ENCODE data around the gene USP3.
"Not testable (repeated sequence)": the region's sequence is repeated elsewhere in the genome, so short reads cannot be mapped to it uniquely, and the experiment has no call there.

USP3 gene

DNA sequence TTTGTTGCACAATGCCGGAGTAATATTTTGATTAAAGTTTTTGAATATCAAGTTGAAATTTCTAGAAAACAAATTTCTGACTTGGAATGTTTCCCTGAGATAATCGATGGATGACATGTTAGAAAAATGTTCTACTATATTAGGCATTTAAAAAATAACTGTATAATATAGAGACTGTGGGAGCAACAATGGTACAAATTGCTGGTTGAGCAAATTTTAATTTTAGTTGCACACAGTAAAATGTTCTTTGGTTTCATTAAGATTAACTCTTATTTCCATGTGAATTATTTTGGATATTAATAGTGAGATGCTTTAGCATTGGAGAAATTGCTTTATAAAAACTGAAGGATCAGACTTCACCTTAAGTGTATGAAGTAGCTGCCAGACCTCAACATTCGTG is 9.3 kb downstream of the USP3 start:
- DNase-seq (ENCODE audit: low spot score), result no peak

DNA sequence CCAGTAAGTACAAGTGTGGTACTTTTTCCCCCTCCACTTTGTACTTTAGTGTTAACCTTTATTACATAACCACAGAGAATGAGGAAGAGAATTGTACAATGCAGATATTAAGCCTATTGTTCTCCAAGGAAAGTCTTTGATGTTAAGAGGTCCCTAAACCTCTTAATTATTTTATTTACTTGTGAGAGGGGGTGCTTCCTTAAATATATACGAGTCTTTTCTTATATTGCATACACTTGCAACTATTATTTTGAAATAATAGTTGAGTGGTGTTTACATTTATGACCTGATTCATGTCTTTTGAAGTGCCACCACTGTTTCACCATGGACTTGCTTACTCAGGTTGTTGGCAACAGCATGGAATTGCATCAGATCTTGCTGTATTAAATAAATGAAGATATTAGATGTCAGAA is 10.1 kb downstream of the USP3 start:
- no peak for DNase-seq (ENCODE audit: low spot score)

DNA sequence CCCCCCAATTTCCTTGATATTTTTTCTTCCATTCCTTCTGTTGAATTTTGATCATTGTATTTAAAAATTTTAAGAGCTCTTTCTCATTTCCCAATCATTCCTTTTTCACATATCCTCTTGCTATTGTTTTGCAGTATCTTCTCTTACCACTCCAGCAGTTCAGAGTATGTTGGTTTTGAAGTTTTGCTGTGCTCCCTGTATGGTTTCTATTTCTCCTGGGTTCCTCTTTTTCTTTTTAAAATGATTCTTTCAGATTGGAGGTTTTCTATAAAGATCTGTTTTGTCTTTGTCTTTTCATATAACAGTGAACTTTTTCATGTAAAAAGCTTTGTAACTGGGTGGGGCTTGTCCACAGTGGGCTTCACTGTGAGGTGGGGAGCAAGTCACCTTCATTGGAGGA is 12.8 kb downstream of the USP3 start:
- DNase-seq (ENCODE audit: low spot score), result no peak

DNA sequence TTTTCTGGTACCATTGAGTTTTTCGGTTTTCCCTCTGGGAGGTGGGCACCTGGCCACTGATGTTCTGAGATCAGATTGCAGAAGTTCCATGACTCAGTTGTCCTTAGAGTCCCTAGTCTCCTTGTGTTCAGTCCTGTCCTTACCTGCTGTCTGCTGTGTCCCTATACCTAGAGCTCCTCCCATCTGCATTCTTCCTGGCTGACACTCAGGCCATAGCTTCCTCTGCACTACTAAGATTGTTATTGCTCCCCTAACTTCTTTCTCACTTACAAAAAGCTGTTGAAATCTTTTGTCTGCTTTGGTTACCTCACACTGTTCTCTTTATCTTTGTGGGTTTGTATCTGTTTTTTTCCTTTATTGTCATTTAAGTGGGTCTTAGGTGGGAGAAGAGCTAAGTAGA is 13.2 kb downstream of the USP3 start:
- no peak for DNase-seq (ENCODE audit: low spot score)

DNA sequence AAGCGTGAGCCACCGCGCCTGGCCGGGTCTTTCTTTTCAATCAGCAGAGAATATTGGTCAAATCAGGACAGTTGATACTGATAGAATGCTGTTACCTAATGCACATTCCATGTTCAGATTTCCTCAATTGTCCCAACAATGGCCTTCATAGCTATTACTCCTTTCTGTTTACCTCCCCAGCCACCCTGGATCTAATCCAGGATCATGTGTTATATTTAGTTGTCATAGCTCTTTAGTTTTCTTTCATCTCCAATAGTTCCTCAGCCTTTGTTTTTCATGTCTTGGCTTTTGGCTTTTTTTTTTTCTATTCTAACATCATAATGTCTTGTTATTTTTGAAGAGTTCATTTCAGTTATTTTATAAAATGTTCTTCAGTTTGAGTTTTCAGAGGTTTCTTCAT is 14.6 kb downstream of the USP3 start:
- no peak for DNase-seq (ENCODE audit: low spot score)

DNA sequence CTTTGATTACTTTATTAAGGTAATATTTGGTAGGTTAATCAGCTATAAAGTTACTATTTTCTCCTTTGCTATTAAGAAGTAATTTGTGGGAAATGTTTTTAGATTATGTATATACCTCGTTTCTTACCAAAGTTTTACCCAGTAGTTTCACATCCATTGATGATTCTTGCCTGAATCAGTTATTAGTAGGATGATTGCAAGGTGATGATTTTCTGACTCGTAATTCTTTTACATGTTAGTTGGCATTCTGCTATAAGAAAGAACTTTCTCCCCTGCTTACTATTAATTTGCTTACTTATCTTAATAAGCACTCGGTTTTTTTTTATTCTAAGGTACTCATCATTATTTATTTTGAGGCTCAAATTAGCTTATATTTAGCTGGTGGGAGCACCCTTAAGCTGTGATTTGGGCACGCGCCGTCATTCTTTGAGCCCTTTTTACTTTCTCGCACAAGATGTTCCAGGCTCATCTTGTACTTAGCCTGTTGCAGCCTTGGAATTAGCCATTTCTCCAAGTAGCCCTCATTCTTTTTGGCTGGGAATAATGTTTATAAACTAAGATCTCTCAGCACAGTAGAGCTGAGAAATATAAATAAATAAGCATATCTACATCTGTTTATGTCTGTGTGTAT is 15.3 kb downstream of the USP3 start:
- no peak for DNase-seq (ENCODE audit: low spot score)

DNA sequence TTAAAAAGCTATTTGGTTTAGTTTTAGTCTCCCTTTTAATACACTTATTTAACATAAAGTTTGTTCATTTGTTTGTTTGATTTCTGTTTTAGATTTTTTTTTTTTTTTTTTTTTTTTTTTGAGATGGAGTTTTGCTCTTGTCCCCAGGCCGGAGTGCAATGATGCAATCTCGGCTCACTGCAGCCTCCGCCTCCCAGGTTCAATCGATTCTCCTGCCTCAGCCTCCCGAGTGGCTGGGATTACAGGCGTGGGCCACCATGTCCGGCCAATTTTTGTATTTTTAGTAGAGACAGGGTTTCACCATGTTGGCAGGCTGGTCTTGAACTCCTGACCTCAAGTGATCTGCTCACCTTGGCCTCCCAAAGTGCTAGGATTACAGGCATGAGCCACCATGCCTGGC is 16.1 kb downstream of the USP3 start:
- not testable (repeated sequence) for DNase-seq (ENCODE audit: low spot score)

DNA sequence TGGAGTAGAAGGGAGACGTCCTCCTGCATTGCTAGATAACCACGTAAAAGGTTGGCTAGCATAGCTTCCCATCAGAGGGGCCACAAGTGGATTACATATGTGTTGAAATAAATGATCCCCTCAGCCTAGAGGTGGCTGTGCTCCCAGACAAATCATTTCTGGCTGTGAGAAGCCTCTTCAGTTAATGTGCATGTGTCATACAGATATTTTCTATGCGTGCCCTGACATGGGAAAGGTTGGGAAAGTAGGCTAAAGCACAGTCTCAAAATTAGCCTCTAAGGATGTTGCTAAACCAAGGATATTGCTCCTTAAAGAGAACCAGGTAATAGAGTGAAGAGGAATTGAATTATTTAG is 17.8 kb downstream of the USP3 start:
- no peak for DNase-seq (ENCODE audit: low spot score)

DNA sequence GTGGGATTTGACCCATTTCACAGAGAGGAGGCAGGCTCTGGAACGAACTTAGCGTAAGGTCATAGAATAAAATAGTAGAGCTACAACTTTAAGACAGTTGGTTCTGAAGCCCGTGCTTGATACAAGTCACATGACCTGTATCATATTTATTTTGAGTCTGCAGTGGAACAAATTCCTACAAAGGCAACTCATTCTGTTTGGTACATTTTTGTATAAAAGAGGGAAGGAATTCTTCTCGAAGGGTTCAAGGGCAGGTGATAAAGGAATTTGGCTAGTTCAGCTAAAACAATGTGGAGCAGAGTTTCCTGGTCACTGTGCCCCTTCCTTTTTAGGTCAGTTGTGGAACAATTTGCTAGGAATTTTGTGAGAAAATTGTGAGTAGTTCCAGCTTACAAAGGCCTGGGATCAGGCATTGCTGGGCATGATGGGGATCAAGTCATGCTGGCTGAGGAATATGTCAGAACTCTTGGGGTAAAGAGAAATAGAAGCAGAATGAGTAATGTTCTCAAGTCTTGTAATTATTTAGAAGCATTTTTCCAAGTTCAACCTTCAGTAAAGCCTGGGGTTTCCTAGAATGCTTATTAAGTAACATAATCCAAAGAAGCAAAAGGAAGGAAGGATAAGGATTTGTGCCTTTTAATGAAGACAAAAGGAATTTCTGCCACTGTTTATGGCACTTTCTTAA is 19.1 kb downstream of the USP3 start:
- DNase-seq (ENCODE audit: low spot score), result no peak

DNA sequence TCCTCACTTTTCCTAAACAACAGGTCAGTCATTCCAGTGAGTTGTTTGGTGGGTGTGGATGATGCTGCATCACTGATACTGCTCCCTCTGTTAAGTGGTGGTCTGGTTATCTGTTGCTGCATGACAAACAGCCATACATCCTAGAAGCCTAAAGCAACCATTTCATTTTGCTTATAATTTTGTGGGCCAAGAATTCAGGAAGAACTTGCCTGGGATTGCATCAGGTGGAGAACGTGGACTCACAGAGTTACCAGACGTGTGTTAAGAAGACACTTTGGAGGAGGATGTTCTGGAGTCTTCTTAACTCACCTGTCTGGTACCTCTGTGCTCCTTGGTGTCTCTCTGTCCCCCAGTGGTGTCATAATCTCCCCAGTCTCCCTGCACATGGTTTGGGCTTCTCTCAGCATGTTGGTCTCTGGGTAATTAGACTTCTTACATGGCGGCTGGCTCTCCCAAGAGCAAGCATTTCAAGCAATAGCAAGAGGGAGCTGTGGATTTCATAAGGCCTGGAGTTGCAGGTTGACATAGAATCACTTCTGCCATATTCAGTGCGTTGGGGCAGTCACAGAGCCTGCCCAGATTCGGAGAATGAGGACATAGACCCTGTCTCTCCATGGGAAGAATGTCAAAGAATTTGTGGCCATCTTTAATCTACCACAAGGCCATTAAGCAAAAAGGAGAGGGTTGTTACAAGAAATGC is 20.1 kb downstream of the USP3 start:
- no peak for DNase-seq (ENCODE audit: low spot score)

DNA sequence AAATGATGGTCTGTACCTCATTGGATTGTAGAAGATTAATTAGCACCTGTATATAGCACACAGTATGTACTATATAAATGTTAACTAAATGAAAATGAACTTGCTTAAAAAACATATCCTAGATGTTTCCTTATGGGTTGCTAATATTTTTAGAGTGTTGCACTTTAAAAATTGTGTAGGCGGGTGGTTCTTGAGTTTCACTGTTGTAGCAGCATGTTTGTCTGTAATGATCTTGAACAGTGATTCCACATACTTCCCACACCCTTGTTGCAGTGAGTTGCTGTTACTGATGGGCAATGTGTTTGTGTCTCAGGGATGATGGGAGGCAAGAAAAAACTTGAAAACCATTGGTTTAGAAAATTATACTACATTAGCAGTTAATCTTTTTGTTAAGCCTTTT is 22.0 kb downstream of the USP3 start:
- no peak for DNase-seq (ENCODE audit: low spot score)

DNA sequence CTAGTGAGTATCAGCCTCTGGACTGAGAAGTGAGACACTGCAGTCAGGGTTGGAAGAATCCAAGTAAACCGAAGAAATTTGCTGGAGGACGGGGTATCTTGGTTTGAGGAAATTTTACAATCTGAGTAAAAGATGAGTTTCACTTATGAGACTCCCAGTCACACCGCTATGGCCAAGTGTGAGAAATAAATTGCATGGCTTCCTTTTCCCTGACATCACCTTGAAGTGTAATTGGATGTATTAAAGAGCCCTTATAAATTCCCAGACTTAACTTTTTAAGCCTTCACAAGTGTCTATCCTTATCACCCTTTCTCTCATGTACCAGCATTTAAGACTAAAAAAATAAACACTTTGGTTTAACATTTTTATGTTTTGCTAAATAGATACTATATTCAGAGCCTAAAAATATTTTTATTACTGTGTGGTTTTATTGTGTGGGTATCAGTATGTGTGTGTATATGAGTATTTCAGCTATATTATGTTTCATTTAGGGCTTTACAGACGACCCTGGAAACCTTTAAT is 23.8 kb downstream of the USP3 start:
- no peak for DNase-seq (ENCODE audit: low spot score)

DNA sequence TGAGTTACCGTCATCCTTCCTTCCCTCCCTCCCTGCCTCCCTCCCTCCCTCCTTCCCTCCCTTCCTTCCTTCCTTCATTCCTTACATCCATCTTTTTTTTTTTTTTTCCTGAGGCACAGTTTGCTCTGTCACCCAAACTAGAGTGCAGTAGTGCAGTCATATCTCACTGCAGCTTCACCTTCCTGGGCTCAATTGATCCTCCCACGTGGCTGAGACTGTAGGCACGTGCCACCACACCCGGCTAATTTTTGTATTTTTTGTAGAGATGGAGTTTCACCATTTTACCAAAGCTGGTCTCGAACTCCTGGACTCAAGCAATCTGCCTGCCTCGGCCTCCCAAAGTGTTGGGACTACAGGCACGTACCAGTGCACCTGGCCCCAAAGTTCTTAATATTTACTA is 25.8 kb downstream of the USP3 start:
- no peak for DNase-seq (ENCODE audit: low spot score)

DNA sequence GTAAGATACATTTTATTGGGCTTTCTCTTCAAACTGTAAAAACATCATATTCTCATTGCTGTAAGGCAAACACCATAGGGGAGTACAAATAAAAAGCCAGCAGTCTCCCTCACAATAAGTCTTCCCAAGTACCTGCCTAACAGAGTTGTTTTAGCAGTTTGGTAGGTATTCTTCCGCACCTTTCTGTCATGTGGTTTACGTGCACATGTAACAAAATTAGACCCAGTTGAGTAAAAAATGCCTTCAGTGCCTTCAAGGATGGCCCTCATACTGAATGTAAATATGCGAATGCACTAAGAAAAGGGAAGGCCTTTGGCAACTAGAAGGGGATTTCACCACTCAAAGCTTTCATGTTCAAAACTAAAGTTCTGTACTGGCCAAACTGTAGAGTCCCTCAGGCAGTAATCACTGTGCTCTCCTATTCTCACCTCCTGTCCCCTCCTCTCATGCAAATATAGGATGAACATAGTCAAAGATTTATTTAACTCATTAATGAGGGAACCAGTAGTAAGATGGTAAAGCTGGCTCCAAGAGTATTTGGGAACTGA is 26.4 kb downstream of the USP3 start:
- no peak for DNase-seq (ENCODE audit: low spot score)

DNA sequence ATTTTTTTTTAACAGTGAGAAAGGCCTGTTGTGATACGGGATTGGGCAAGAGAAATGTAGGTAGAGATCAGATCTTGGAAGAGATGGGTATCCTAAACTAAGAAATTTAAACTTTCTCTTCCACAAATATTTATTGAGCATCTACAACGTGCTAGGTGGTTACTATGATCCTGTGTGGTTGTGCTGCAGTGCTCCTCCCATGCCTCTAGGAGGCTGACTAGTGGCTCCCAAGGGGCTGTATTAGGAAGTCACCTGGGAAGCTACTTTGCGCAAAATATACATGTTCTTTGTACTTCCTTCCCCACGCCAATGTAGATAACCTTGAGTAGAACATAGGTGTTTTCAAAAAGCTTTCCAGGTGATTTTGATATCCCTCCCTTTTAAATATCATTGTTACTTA is 27.2 kb downstream of the USP3 start:
- no peak for DNase-seq (ENCODE audit: low spot score)

DNA sequence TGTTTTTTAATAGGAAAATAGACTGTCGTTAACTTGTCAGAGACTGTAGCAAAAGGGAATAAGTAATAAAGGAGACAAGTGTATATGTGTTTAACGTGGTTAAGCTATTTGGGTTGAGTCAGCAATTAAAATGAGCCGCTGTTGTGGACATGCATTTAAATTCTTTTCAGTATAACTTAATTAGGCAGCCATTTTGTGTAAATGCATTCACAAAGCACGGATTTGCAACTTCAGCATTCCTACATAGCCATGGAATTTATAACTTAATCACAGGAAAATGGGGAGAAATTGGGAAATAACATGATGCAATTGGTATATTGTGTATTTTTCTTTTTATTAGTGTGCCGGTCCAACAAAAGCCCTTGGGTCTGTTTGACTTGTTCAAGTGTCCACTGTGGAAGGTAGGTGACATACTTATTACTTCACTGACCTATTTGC is 27.9 kb downstream of the USP3 start:
- no peak for DNase-seq (ENCODE audit: low spot score)

DNA sequence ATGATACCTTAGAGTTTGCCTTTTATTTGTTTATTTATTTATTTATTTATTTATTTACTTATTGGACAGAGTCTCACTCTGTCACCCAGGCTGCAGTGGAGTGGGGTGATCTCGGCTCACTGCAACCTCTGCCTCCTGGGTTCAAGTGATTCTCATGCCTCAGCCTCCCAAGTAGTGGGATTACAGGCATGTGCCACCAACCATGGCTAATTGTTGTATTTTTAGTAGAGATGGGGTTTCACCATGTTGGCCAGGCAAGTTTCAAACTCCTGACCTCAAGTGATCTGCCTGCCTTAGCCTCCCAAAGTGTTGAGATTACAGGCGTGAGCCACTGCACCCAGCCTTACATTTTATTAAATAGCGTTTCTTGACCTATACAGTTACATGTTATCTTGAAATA is 30.5 kb downstream of the USP3 start:
- not testable (repeated sequence) for DNase-seq (ENCODE audit: low spot score)

DNA sequence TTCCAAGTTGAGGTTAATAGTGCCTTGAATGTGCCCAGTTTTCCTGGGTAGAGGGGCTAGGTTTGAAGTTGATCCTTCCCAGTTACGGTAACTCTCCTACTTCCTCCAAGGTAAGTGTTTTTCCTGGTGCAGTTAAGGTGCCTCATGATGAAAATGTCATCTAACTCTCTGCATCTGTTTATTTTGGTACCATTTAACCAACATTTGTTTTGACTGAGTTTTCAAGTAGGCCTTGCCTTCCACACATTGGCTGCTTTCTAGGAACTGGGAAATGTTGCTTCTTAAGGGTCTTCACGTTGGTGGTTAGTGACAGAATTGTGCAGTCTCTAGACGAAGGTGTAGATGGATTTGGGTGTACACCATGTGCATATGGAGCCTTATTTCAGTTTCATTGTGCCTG is 31.3 kb downstream of the USP3 start:
- no peak for DNase-seq (ENCODE audit: low spot score)

DNA sequence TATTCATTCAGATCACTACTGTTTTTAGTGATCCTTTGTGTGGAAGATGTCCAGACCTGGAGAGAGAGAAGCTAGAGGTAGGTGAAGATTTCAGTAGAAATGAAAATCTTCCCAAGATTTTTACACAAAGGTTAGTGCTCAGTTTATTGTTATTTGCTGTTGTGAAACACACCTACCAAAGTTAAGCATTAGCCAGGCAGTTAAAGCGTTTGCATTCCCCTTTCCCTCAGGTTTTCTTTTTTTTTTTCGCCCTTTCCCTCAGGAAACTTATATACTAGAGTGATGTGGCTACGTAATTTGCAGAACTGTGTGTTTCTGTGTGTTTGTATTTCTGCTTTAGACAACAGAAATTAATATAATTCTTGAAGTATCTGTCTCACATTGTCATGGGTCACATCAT is 34.5 kb downstream of the USP3 start:
- no peak for DNase-seq (ENCODE audit: low spot score)

DNA sequence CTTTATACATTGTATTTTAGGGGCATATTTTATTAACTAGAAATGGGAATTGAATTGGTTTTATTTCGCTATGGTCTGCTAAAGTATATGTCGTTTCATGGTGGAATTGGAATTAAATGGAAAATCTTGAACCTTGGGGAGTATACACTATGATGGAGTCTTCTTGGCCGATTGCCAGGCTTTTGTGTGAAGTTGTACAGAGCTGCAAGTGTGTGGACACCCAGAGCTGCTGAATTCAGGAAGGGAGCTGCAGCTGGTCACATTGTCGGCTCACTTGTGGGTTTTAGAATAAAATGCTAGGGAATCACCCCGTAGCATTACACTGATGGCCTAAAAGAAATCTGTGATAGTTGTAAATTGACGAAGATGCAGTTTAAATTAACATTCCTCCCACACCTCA is 35.1 kb downstream of the USP3 start:
- DNase-seq (ENCODE audit: low spot score), result no peak

DNA sequence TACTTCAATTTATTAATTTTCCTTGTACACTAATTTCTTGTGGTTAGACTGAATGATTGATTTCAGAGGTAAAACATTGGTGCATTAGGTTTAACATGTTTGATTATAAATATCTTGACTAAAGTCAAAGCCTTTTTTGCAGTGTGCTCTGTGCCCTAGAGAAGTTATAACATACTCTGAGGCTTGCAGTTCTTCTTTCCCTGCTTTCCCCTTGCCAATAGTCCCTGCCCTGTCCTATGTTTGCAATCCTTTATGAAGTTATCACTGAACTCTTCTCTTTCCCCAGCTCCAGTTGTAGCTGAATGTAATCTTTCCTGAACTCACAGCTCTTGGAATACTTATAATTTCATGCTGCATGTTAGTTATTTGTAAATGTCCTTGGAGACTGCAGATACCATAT is 35.6 kb downstream of the USP3 start:
- no peak for DNase-seq (ENCODE audit: low spot score)

DNA sequence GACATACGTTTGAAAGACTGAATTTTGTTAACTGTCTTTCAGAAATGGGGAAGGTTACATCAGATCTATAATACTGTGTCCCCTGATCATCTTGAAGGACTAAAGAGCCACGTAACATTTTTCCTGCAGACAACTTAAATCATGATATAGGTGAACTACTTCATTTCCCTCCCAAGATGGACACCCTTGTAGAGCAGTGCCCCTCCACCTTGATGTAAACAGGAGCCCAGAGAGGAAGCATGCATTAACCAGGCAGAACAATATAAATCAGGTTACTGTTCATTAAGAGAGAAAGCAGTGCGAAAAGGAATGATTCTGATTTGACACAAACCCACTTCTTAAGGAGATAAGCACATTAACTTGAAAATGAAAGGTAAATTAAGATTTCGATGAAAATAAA is 36.1 kb downstream of the USP3 start:
- no peak for DNase-seq (ENCODE audit: low spot score)
